T-helper 22 cell (primary cell): Measurements from ENCODE around the gene CBR4.
"Not testable (repeated sequence)": the region's sequence is repeated elsewhere in the genome, so short reads cannot be mapped to it uniquely, and the experiment has no call there.

Source experiments
- DNase-seq: peaks from one replicate; pipeline ENCODE4 v3.0.0-alpha.2; 2020; ENCODE audit warnings: low read depth

CBR4 gene

DNA sequence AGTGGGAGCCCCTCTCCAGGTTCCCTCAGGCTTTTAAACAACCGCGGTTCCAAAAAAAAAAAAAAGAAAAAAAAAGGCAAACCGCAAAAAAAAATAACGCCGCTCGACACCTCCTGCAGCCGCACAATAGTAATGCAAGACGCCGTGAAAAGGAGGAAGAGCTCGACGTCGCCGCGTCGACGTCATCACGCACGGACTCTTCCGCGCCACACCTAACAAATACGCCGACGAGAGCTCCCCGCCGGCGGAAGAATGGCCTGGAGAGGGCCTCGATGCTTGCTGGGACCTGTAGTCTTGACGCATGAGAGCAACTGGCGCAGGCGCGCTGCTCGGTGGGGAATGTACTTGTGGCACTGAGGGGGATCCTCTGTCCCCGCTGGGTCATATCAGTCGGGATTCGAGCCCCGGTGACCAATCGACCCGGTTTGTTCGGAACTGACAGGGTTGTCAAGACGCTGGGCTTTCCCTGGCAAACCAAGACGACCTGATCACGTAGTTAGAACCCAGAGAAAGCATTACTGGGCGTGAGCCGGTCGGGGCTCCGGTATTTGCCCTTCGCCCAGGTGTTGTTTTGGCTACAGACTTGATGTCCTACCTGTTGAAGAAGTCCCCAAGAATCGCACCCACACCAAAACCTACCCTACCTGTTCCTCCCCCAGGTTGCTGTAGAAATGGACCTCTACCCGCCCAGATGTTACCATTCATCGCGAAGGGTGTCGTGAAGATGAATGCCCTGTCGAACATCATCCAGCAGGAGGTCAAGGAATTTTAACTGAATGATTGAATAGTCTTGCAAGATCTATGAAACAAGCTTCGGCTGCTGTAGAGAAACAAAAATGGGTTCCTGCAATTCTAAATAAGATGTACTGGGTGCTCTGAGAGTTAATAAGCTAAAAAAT, at the start of gene CBR4:
Gene CBR4 (minus strand): TSS at position 131 of the 899 bp plus-strand sequence. CDS start 166 bp downstream, outside the sequence.
- peak; percentile 97 for DNase-seq

DNA sequence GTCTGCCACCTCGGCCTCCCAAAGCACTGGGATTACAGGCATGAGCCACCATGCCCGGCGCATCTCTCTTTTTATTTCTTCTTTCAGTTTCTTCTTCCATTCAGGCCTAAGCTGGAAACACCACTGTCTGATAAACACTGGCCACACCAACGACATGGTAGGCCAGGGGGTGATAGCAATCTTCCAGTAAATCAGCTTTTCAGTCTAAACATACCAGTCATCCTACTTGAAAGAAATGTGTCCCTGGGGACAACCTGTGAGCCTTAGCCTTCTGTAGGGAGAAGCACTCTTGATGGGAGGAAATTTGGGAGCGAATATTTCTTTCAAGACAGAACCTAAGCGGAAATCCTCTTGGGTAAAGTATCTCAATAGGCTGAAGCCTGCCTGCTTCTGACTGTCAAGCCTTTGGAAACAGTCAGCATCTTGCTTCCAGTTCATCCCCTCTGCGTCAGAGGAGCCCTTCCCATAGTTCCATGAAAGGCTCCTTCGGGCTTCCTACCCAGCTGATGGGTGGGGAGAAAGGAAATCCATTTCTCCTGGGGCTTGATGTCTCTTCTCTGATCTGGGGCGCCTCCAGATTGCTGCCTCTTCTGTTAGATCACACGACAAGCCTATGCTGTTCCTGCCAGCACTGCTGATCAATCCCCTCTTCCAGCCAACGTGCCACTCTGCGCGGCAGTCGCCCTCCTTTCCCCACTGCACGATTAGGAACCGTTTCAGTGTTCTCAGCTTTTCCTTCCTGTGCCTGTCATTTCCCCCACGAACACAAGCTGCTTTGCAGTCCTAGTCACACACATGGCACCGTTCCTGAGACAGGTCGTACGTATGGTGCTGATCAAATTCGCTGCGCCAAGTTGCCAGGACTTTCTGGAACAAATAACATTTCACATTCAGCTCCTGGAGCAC, 49.5 kb upstream of the CBR4 start:
- no peak for DNase-seq

DNA sequence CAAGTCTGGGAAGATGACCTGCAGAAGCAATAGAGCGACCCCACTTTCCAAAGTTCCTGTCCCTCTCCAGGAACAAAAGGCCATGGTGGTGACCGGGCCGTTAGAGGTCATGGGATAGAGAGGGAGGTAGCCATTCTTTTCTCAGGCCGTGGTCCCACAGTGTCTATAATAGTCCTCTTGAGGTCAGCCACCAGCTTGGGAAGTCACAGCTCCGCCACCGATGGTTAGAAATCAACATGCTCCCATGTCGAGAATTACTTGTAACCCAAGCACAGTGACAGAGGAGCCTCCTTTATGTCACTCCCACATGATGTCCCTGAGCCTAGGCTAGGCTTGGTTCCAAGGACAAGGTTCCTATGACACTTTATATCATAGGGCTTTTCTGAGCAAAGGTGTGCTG, 48.3 kb upstream of the CBR4 start:
- DNase-seq: no peak

DNA sequence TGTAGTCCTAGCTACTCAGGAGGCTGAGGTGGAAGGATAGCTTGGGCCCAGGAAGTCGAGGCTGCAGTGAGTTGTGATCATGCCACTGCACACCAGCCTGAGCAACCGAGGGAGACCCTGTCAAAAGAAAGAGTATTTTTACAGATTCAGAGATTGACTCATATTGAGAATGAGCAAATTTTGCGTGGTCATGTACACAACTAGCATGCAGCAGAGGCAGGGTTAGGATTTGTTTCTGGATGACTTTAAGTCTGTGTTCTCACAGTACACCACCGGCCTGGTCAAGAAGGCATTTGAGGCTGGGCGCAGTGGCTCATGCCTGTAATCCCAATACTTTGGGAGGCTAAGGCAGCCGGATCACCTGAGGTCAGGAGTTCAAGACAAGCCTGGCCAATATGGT, 44.8 kb upstream of the CBR4 start:
- DNase-seq: no peak

GRCh38 chr4:169052594-169052945, 42.5 kb upstream of the CBR4 start:
- no peak for DNase-seq

DNA sequence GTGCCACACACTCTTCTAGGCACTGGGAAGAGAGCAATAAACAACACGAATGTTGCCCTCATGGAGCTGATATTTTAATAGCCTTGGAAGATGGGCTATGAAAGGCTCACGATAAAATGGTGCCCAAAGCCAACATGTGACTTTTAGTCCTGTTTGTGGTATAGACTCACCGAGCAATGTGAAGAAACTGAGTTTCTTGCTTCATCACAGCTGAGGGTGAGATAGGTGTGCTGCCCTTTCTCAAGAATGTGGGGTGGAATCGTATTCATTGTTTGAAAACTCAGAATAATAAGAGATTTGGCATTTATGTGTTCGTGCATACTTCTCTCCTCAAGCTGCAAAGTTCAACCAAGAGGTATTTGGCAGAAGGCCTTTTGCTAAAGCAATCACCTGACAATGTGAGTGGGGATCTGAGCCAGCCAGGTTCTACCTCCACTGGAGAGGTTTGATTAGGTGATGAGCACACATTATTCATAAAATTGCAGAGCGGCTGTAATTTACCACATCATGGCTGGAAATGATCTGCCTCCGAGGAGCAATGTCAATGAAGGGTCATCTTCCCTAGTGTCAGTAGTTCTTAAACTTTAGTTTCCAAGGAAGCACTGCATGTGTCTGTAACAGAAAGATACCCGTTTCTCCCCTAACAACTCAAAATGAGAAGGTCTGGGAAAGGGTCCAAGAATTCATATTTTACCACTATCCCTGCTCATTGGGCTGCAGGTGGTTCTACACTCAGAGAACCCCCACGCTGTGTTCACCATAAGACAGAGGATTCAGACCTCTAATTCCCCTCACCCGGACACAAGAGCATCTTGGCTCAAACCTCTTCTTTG, 41.9 kb upstream of the CBR4 start:
- DNase-seq: no peak

DNA sequence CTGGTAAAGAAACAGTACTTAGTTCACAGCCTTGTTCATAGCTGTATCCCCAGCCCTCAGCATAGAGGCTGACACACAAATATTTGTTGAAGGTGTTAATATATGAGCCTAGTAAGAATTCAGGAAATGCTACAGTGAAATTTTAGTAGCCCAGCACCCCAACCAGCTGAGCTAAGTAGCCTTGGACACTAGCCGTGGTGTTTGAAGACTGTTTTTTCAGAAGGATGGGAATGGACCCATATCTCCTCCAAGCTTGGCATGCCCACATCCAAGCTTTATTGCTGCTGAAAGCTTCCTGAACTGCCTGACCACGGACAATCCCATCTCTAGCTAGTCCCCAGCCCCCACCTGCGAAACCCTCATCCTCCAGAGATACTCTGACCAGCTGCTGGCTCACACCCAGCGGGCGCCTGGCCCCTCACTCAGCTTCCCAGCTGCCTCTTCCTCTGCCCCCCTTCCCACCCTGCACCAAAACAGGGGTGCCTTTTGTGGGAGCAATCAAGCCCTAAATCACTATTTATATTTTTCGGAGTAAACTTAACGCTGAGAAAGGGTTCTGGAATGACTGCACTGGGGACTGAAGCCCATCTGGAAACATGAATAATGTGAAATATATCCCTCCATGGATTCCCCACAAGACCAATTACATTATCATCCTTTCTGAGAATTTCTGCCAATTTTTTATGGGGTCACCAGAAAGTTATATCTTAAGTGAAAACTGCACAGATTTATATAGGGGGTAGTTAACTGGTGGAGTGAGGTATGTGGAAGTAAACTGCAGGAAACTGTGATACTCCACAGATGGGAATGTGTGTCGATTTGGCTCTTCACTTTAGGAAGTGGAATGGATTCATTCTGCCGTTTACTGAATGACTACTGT, 41.1 kb upstream of the CBR4 start:
- DNase-seq: no peak

DNA sequence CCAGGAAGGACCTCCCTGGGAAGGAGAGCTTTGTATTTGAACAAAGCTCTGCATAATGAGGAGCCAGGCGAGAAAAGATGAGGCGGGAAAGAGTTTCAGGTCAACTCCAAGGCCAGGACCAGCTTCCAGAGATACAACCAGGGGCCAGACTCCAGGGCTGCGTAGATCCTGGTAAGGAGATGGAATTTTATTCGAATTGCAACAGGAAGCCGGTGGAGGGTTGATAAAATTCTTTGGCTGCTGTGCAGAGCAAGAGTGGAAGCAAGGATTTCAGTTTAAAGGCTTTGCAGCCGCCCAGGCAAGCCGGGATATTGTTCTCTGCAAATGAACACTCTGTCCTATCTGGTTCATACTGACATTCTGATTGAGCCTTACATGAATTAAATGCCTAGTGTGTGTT, 40.2 kb upstream of the CBR4 start:
- no peak for DNase-seq

GRCh38 chr4:169048868-169049414, 38.9 kb upstream of the CBR4 start:
- no peak for DNase-seq

DNA sequence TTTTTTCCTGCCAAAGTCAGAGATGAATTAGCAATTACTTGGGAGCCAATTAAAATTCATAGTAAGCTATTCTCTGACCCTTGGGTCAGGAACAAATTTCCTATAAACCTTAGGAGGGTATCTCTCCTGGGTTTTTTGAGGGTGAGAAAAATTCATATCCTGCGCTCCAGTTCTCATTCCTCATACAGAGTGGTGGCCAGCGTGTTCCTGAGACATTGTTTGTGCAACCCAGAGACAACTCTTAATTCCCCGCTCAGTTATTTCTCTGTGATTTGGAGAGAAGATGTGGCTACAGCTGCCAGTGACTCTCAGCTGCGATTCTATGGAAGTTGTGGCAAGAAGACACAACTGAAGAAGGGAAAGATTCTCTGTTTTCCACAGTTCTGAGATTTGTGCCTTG, 37.9 kb upstream of the CBR4 start:
- DNase-seq: no peak

DNA sequence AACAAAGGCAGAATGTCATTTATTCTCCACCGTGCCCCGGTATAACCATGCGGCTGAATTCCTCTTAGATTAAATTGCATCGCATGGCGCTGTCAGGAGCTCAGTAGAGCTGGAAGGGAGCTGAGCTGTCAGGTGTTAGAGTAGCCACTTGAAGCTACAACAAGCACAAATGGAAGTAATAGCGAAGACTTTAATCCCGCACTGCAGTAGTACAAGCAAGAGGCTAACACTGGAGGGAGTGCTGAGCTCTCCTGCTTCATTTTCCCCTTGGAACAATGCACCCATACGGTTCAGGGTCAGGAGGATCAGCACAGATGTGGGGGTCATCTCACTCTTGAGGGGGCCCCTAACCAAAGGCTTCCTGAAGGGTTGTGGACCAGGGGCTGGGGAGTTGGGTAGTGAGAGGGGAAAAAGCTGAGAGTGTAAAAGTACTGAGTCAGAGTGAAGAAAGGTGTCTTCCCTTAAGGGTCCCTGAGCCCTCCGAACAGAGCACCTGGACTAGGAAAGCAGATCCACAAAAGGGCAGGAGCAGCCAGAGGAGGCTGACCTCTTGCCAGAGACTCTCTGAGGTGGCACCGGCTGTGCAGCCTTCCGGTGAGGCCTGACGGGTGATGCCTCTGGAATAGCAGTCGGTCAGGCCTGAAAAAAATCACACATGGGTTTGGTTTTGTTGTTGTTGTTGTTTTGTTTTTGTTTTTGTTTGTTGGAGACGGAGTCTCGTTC, 36.0 kb upstream of the CBR4 start:
- DNase-seq: no peak

- DNase-seq: no peak
Measured at GRCh38 chr4:169044714-169045447, 34.8 kb upstream of the CBR4 start.

GRCh38 chr4:169042608-169043007, 32.6 kb upstream of the CBR4 start:
- DNase-seq: no peak

DNA sequence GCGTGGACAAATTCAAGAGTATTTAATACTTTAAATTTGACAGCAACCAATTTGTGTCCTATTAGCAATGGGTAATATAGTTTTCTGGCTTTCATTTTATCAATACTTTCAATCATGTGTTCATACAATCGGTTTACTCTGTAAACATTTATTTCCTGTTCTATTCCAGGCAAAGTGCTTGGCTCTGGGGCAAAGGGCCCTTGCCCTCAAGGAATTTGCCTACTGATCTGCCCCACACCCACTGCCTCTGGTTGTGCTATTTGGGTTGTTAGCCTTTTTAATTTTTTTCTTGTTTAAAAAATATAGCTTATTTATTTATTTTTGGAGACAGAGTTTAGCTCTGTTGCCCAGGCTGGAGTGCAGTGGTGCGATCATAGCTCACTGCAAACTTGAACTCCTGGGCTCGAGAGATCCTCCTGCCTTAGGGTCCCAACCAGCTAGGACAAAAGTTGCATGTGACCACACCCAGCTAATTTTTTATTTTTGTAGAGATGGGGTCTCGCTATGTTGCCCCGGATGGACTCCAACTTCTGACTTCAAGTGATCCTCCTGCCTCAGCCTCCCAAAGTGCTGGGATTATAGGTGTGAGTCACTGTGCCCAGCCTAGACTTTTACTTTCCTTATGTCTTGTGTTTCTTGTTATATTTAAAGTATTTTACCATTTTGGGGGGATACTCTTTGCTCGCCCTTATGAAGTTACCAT, 30.7 kb upstream of the CBR4 start:
- no peak for DNase-seq

DNA sequence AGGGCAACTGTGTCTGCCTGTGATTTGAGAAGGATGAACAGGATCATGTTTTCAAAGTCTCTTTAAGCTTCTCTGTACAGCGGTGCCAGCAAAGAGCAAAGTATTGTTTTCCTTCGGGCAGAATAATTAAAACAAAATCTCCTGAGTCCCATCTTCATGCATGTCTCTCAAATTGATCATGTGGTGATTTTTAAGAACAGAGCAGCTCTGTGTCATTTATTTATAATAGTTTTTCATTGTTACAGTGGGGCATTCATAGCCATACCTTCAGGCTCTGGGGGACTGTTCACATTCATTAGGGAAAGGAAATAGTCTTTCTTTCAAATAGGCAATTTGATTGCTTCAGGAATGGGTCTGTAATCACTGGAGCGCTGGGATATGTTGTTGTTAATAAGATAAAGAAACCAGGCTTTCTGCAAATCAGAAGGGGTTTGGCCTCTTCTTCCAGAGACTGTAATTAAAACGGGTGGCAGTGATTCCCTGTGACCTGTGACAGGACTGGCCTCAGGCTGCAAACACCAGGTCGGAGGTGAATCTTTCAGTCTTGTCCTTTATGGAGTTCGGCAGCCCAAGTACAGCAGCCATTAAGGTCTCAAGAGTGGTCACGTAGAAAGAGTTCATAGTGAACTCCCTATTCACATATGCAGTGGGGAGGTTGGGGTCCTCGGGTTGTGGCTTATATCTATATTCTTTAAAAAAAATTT, 29.3 kb upstream of the CBR4 start:
- no peak for DNase-seq

- DNase-seq: no peak
Measured at GRCh38 chr4:169037506-169037905, 27.5 kb upstream of the CBR4 start.

DNA sequence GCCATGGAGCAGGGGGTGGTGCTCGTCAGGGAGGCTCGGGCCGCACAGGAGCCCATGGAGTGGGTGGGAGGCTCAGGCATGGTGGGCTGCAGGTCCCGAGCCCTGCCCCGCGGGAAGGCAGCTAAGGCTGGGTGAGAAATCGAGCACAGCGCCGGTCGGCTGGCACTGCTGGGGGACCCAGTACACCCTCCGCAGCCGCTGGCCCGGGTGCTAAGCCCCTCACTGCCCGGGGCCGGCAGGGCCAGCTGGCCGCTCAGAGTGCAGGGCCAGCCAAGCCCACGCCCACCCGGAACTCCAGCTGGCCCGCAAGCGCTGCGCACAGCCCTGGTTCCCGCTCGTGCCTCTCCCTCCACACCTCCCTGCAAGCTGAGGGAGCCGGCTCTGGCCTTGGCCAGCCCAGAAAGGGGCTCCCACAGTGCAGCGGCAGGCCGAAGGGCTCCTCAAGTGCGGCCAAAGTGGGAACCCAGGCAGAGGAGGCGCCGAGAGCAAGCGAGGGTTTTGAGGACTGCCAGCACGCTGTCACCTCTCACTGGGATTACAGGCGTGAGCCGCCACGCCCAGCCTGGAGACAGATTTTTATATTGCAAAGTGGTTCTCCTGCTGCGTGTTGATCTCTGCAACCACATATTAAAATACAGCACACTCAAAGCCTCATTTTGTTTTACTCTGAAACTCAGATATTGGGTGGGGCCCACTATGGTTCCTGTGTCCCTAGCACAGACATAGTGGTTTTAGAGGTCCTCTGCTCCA, 26.0 kb upstream of the CBR4 start:
- not testable (repeated sequence) for DNase-seq
